Karpas-422 (cell line): ENCODE data around the gene PRPH. TPM values are rescaled to one million over a fixed set of nuclear protein-coding genes. Genes with fewer than 3 reads are reported as not detected.
A peak's percentile ranks its signal among the peaks of the same experiment; 100 is the strongest.

Experiments
- DNase-seq: peaks from one replicate; pipeline ENCODE4 v3.0.0-alpha.2; 2015
- H2AFZ ChIP-seq: fragments of 200-600 bp; sonication (generic); 2 replicates; pipeline ENCODE4 v1.6.1; 2014; ENCODE audit warnings: antibody characterized with exemption, low read length, mixed read lengths
- H3K27ac ChIP-seq: fragments of 200-600 bp; sonication (generic); 2 replicates; pipeline ENCODE4 v1.5.1; 2014; ENCODE audit warnings: mild to moderate bottlenecking, low read length, moderate library complexity
- H3K27me3 ChIP-seq: fragments of 200-600 bp; sonication (generic); 2 replicates; pipeline ENCODE4 v1.6.1; 2014; ENCODE audit warnings: low read length, mixed read lengths
- H3K36me3 ChIP-seq: fragments of 200-600 bp; sonication (generic); 2 replicates; pipeline ENCODE4 v1.6.1; 2014; ENCODE audit warnings: low read length, mixed read lengths; ENCODE audit not compliant: insufficient read depth
- H3K4me1 ChIP-seq: fragments of 200-600 bp; sonication (generic); 2 replicates; pipeline ENCODE4 v1.6.1; 2014; ENCODE audit warnings: mild to moderate bottlenecking, low read length, mixed read lengths
- H3K4me2 ChIP-seq: fragments of 200-600 bp; sonication (generic); 2 replicates; pipeline ENCODE4 v1.6.1; 2014; ENCODE audit warnings: low read length, low read depth, mild to moderate bottlenecking; ENCODE audit not compliant: poor library complexity, severe bottlenecking
- H3K4me3 ChIP-seq: fragments of 200-600 bp; sonication (generic); 2 replicates; pipeline ENCODE4 v1.5.1; 2014; ENCODE audit warnings: mild to moderate bottlenecking, antibody characterized with exemption, low read length, mixed read lengths
- H3K79me2 ChIP-seq: fragments of 200-600 bp; sonication (generic); 2 replicates; pipeline ENCODE4 v1.6.1; 2014; ENCODE audit warnings: mild to moderate bottlenecking, low read length, mixed read lengths
- H3K9ac ChIP-seq: fragments of 200-600 bp; sonication (generic); 2 replicates; pipeline ENCODE4 v1.6.0; 2014; ENCODE audit warnings: low read length
- H3K9me2 ChIP-seq: fragments of 200-600 bp; sonication (generic), shearing (Covaris generic); replicated peaks from 2 replicates; pipeline ENCODE4 v1.6.0; 2014; ENCODE audit warnings: mild to moderate bottlenecking, low read length, moderate library complexity; ENCODE audit not compliant: insufficient read depth
- H3K9me3 ChIP-seq: fragments of 300-700, 200-600 bp; sonication (generic); 2 replicates; pipeline ENCODE4 v1.6.1; 2014; ENCODE audit warnings: low read length, mixed read lengths
- H4K20me1 ChIP-seq: fragments of 200-600 bp; sonication (generic); 2 replicates; pipeline ENCODE4 v1.6.1; 2014; ENCODE audit warnings: mild to moderate bottlenecking, antibody characterized with exemption, low read length, low read depth; ENCODE audit not compliant: insufficient read depth
- total RNA-seq: library from RNA; depleted of rRNA; stranded (reverse); fragments of >200 nt; shearing (Covaris generic); gene quantifications from 2 replicates; pipeline ENCODE4 v1.2.3, GENCODE V29; 2014; ENCODE audit warnings: low replicate concordance

Gene PRPH
- total RNA-seq, 1 experiment from 2014 or later = 0.52 TPM

DNA sequence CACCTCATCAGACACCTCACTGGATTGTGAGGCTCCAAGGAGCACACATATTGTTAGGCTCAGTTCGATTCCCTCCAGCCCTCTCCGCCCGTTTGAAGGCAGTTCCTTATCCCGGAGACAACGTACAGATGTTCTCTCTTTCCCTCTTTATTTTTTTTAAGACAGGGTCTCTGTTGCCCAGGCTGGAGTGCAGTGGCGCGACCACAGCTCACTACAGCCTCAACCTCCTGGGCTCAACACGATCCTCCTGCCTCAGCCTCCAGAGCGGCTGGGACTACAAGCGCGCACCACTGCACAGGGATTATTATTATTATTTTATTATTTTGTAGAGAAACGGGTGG, 27.4 kb downstream of the PRPH start:
- Histone ChIP-seq H3K36me3 (peaks cover 8% of the 10 kb centered on the region; the same call in 1 of the 2 replicates), H3K9me3 (no peaks in the 10 kb centered on the region), H3K9ac (peak overlapping the region; percentile 74), H4K20me1 (no peaks in the 10 kb centered on the region), H3K4me3 (peak overlapping the region; percentile 81), H3K9me2 (no peaks in the 10 kb centered on the region), H3K4me1 (peaks cover 17% of the 10 kb centered on the region), H3K27ac (no peak overlapping the region), H3K79me2 (peaks cover 14% of the 10 kb centered on the region), H2AFZ (peak overlapping the region; percentile 87; the same call in 1 of the 2 replicates), H3K27me3 (no peaks in the 10 kb centered on the region), H3K4me2 (peak overlapping the region; percentile 74)
- no peak for DNase-seq

DNA sequence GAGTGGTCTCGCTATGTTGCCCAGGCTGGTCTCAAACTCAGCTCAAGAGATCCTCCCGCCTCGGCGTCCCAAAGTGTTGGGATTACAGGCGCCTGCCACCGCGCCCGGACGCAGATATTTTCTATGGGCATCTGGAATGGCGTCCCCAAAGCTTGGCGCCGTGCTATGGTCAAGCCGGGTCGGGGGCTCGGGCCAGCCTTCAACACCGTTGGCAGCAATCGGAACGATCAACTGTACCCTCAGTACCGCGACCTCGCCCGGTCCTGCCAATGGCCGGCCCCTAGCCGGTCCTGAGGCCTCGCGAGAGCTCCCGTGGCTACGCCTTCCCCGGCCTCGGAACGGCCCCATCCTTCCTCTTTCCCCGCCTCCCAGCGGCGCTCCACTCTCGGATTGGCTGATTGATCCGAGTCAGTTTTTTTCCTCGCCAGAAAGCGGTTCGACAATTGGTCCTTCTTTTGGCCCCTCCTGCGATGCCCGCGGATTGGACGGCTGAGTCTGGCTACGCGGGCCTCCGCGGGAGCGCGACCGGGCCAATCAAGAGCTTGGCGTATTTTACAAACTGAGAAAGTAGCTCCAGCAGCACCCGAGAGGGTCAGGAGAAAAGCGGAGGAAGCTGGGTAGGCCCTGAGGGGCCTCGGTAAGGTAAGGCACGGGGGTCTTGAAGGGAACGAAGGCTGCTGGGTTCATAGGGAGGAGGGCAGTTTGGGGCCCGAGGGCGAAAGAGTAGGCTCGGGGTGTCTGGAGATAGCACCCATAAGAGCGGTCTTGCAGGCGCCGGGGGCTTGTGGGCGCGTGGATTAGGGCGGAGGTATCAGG, 28.0 kb downstream of the PRPH start, which contains the start of gene TROAP:
TSS of gene TROAP (plus strand) at position 548 of the 816 bp plus-strand sequence. CDS start 354 bp downstream, outside the sequence.
- Histone ChIP-seq H3K9me3 (no peaks in the 10 kb centered on the region), H4K20me1 (no peaks in the 10 kb centered on the region), H3K27ac (peak within 1 kb of the TSS; percentile 56), H2AFZ (peak within 1 kb of the TSS; percentile 87), H3K4me1 (peaks cover 17% of the 10 kb centered on the region), H3K27me3 (no peaks in the 10 kb centered on the region), H3K9ac (peak within 1 kb of the TSS; percentile 86), H3K79me2 (peaks cover 14% of the 10 kb centered on the region), H3K4me2 (peak within 1 kb of the TSS; percentile 94), H3K9me2 (no peaks in the 10 kb centered on the region), H3K36me3 (peaks cover 10% of the 10 kb centered on the region; the same call in 1 of the 2 replicates), H3K4me3 (peak within 1 kb of the TSS; percentile 81)
- peak; percentile 99 for DNase-seq

DNA sequence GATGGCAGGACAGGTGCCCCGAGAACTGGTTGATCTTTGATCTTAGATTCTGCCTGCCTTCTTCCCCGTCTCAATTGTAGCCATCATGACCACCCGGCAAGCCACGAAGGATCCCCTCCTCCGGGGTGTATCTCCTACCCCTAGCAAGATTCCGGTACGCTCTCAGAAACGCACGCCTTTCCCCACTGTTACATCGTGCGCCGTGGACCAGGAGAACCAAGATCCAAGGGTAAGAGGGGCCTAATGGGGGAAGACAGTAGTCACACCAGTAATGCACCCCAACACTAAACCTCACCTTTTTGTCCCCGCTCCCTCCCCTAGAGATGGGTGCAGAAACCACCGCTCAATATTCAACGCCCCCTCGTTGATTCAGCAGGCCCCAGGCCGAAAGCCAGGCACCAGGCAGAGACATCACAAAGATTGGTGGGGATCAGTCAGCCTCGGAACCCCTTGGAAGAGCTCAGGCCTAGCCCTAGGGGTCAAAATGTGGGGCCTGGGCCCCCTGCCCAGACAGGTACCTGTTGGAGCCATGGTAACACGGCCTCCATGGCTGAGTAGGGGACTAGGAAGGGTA, 28.7 kb downstream of the PRPH start:
- Histone ChIP-seq H4K20me1 (no peaks in the 10 kb centered on the region), H3K4me2 (peak overlapping the region; percentile 94), H3K9me2 (no peaks in the 10 kb centered on the region), H3K36me3 (peaks cover 10% of the 10 kb centered on the region; the same call in 1 of the 2 replicates), H3K4me1 (peaks cover 17% of the 10 kb centered on the region), H3K27me3 (no peaks in the 10 kb centered on the region), H3K27ac (peak overlapping the region; percentile 56), H2AFZ (peak overlapping the region; percentile 71; the same call in 1 of the 2 replicates), H3K9ac (peak overlapping the region; percentile 86), H3K4me3 (peak overlapping the region; percentile 81), H3K79me2 (peaks cover 14% of the 10 kb centered on the region), H3K9me3 (no peaks in the 10 kb centered on the region)
- DNase-seq = no peak

DNA sequence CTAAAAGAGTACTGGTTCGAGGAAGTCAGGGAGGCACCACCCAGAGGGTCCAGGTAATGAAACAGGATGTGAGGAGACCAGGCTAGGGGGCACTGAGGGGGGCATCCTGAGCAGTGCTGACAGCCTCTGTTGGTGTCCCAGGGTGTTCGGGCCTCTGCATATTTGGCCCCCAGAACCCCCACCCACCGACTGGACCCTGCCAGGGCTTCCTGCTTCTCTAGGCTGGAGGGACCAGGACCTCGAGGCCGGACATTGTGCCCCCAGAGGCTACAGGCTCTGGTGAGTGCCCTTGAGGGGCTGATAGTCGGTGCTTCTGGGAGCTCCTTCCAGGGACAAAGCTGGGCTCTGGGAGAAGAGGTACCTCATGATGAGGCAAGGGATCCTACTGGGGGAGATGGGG, 30.7 kb downstream of the PRPH start:
- no peak overlapping the region for H2AFZ ChIP-seq
- H4K20me1 ChIP-seq = no peaks in the 10 kb centered on the region
- no peak overlapping the region; the same call in 1 of the 2 replicates for H3K9ac ChIP-seq
- no peaks in the 10 kb centered on the region for H3K27me3 ChIP-seq
- peaks cover 14% of the 10 kb centered on the region for H3K79me2 ChIP-seq
- no peak for DNase-seq
- H3K4me2 ChIP-seq = no peak overlapping the region
- no peak overlapping the region for H3K27ac ChIP-seq
- H3K36me3 ChIP-seq = peaks cover 10% of the 10 kb centered on the region; the same call in 1 of the 2 replicates
- H3K4me1 ChIP-seq = peaks cover 17% of the 10 kb centered on the region
- H3K9me3 ChIP-seq = no peaks in the 10 kb centered on the region
- no peak overlapping the region for H3K4me3 ChIP-seq
- no peaks in the 10 kb centered on the region for H3K9me2 ChIP-seq

DNA sequence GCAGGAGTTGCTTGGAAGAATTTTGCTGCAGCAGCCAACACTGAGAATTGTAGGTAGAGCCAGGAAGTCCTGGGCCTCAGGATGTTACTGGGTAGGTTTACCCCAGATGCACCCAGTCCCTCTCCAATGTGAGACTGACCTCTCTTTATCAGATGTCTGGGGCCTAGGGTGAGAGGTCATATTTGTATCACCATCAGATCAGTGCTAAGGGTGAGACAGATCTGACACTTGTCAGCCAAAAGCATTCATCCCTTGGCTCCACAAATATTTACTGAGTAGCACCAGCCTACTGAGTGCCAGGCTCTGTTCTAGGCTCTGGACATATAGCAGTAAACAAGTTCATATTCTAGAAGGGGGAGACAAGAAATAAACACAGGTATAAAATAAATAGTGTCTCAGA, 32.4 kb downstream of the PRPH start:
- Histone ChIP-seq H3K9me2 (no peaks in the 10 kb centered on the region), H3K79me2 (peaks cover 14% of the 10 kb centered on the region), H3K4me1 (peaks cover 11% of the 10 kb centered on the region), H2AFZ (no peak overlapping the region), H3K9me3 (no peaks in the 10 kb centered on the region), H4K20me1 (no peaks in the 10 kb centered on the region), H3K9ac (no peak overlapping the region), H3K27me3 (no peaks in the 10 kb centered on the region), H3K4me3 (no peak overlapping the region), H3K27ac (no peak overlapping the region), H3K4me2 (no peak overlapping the region), H3K36me3 (peaks cover 10% of the 10 kb centered on the region; the same call in 1 of the 2 replicates)
- DNase-seq = no peak

DNA sequence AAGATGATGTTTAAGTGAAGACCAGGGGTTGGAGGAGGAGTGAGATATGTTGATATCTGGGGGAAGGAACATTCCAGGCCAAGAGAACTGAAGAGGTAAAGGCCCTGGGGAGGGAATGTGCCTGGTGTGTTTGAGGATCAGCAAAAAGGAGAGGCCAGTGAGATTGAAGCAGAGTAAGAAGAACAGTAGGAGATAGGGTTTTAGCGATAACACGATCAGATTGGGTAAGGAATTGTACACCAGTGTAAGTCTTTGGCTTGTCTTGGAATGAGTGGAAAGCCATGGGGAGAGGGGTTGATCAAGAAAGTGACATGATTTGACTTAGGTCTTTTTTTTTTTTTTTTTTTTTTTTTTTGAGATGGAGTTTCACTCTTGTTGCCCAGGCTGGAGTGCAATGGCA, 32.9 kb downstream of the PRPH start:
- Histone ChIP-seq H3K9me3 (no peaks in the 10 kb centered on the region), H3K9me2 (no peaks in the 10 kb centered on the region)

DNA sequence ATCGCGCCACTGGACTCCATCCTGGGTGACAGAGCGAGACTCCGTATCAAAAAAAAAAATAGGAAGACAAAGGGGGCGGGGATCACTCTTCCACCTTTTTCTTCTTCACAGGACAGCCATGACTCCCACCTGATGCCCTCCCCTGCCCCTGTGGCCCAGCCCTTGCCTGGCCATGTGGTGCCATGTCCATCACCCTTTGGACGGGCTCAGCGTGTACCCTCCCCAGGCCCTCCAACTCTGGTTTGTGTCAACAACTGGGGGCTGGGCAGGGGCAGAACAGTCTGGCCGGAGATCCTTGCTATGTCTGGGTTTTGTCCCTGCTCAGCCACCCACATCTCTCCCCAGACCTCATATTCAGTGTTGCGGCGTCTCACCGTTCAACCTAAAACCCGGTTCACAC, 33.9 kb downstream of the PRPH start:
- peaks cover 7% of the 10 kb centered on the region for H3K4me1 ChIP-seq

More for the DNA sequence above, 32.9 kb downstream of the PRPH start:
- Histone ChIP-seq H3K4me1 (peaks cover 8% of the 10 kb centered on the region), H4K20me1 (no peaks in the 10 kb centered on the region), H3K27ac (no peak overlapping the region), H3K36me3 (peaks cover 10% of the 10 kb centered on the region; the same call in 1 of the 2 replicates), H2AFZ (no peak overlapping the region), H3K9ac (no peak overlapping the region), H3K4me3 (no peak overlapping the region), H3K79me2 (peaks cover 14% of the 10 kb centered on the region), H3K27me3 (no peaks in the 10 kb centered on the region), H3K4me2 (no peak overlapping the region)
- no peak for DNase-seq

DNA sequence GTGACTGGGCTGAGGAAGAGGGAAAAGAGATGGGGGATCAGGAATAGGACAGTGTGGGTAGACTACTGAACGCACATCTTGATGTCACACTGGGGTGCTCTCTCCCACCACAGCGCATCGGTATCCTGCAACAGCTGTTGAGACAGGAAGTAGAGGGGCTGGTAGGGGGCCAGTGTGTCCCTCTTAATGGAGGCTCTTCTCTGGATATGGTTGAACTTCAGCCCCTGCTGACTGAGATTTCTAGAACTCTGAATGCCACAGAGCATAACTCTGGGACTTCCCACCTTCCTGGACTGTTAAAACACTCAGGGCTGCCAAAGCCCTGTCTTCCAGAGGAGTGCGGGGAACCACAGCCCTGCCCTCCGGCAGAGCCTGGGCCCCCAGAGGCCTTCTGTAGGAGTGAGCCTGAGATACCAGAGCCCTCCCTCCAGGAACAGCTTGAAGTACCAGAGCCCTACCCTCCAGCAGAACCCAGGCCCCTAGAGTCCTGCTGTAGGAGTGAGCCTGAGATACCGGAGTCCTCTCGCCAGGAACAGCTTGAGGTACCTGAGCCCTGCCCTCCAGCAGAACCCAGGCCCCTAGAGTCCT, 35.2 kb downstream of the PRPH start:
- DNase-seq = no peak

More for the DNA sequence above, 33.9 kb downstream of the PRPH start:
- Histone ChIP-seq H2AFZ (no peak overlapping the region), H3K27ac (no peak overlapping the region), H3K36me3 (peaks cover 10% of the 10 kb centered on the region; the same call in 1 of the 2 replicates), H3K27me3 (no peaks in the 10 kb centered on the region), H3K4me2 (no peak overlapping the region), H3K9me3 (no peaks in the 10 kb centered on the region), H4K20me1 (no peaks in the 10 kb centered on the region), H3K79me2 (peaks cover 7% of the 10 kb centered on the region), H3K4me3 (no peak overlapping the region), H3K9ac (no peak overlapping the region), H3K9me2 (no peaks in the 10 kb centered on the region)
- no peak for DNase-seq

More for the DNA sequence above, 35.2 kb downstream of the PRPH start:
- Histone ChIP-seq H2AFZ (no peak overlapping the region), H3K4me3 (no peak overlapping the region), H3K9me3 (no peaks in the 10 kb centered on the region), H3K27ac (no peak overlapping the region), H3K4me1 (no peaks in the 10 kb centered on the region), H3K9me2 (no peaks in the 10 kb centered on the region), H4K20me1 (no peaks in the 10 kb centered on the region), H3K79me2 (no peaks in the 10 kb centered on the region), H3K27me3 (no peaks in the 10 kb centered on the region), H3K36me3 (peaks cover 10% of the 10 kb centered on the region; the same call in 1 of the 2 replicates), H3K4me2 (no peak overlapping the region), H3K9ac (no peak overlapping the region)
